DOHH2 (cell line): Measurements from ENCODE around the gene PTPN22.

Source experiments
- CTCF ChIP-seq: fragments of 200-600 bp; sonication (generic); IDR thresholded peaks from one replicate; pipeline ENCODE4 v1.5.1; 2014; ENCODE audit warnings: antibody characterized with exemption, mild to moderate bottlenecking, low read depth, low read length; ENCODE audit not compliant: poor library complexity, severe bottlenecking
- EZH2phosphoT487 ChIP-seq: fragments of 200-600 bp; sonication (generic); IDR thresholded peaks from 2 replicates; pipeline ENCODE4 v1.6.1; 2017; ENCODE audit warnings: borderline replicate concordance, mild to moderate bottlenecking, antibody characterized with exemption, low read length, moderate library complexity, mixed read lengths

DNA sequence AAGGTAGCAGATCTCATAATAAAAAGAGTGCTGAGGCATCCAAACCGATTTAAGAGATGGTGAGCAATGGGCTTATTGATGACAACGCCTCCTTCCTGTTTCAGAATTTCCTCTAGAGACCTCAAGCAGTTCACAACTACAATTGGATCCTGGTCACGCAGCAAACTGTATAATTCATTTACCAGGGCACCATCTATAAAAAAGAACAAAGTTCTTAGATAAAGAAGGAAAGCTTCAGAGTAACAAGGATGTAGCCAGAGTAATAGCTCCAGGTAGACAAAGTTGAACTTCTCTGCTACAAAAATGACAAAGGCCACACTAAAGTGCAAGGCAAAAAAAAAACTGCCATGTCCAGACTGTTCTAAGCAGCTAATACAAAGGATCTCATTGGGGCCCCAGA lies 29.7 kb upstream of the PTPN22 start:
- no peak for TF ChIP-seq CTCF
- TF ChIP-seq EZH2phosphoT487 = no peak
